Measurements from ENCODE around the gene CRAMP1. TPM values are rescaled to one million over a fixed set of nuclear protein-coding genes. Genes with fewer than 3 reads are reported as not detected.

CRAMP1 gene
- total RNA-seq, 1 experiment from 2014 or later = 29.7 TPM

DNA sequence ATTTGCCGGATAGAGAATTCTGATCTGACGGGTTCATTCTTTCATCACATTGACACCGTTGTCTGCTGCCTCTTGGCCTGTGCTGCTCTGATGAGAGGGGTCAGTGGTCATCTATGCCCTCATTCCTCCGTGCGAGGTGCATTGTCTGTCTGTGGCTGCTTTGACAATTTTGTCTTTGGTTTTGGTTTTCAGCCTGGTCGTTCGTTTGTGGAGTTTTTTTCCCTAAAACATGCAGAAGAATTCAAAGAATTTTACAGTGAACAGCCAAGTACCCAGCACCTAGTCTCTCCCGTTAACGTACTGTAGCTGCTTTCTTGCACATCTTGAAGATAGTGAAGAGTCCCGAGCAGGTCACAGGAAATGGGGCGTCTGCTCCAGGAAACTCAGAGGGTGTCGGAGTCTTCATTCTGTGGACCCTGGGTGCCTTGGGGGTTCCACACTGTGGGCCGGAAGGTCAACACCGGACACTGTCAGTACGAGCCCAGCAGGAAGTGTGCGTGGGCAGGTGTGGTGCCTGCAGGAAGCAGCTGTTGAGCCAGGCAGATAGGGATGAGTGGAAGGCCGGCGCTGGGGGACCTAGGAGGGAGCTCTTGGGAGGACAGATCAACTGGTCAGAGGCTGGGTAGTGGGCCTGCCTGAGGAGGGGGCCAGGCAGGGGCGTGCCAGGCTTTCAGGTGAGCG lies 28.2 kb downstream of the CRAMP1 start:
- no peak overlapping the region for H3K27ac Mint-ChIP-seq (ENCODE audit: unreplicated experiment)
- no peaks in the 10 kb centered on the region for H3K9me3 Mint-ChIP-seq (ENCODE audit: low read depth, unreplicated experiment)
- no peak overlapping the region for H3K4me3 Mint-ChIP-seq (ENCODE audit: low read depth, unreplicated experiment)
- peaks cover 1% of the 10 kb centered on the region for H3K4me1 Mint-ChIP-seq (ENCODE audit: low read depth, unreplicated experiment)
- CTCF ChIA-PET = no interaction called here
- BruUV-seq (replicated peaks) = no TSS peak
- DNase-seq = no peak
- peaks cover 53% of the 10 kb centered on the region for H3K36me3 Mint-ChIP-seq (ENCODE audit: insufficient read depth, unreplicated experiment)
- H3K27me3 Mint-ChIP-seq (ENCODE audit: unreplicated experiment) = no peaks in the 10 kb centered on the region
- intact Hi-C loops (cut with micrococcal nuclease; ENCODE audit: unreplicated experiment) = no loop called here
- TF ChIP-seq, protein P1, sequence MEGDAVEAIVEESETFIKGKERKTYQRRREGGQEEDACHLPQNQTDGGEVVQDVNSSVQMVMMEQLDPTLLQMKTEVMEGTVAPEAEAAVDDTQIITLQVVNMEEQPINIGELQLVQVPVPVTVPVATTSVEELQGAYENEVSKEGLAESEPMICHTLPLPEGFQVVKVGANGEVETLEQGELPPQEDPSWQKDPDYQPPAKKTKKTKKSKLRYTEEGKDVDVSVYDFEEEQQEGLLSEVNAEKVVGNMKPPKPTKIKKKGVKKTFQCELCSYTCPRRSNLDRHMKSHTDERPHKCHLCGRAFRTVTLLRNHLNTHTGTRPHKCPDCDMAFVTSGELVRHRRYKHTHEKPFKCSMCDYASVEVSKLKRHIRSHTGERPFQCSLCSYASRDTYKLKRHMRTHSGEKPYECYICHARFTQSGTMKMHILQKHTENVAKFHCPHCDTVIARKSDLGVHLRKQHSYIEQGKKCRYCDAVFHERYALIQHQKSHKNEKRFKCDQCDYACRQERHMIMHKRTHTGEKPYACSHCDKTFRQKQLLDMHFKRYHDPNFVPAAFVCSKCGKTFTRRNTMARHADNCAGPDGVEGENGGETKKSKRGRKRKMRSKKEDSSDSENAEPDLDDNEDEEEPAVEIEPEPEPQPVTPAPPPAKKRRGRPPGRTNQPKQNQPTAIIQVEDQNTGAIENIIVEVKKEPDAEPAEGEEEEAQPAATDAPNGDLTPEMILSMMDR (IDR thresholded peaks at IDR 0.05; ENCODE audit: unreplicated experiment) = no peak

DNA sequence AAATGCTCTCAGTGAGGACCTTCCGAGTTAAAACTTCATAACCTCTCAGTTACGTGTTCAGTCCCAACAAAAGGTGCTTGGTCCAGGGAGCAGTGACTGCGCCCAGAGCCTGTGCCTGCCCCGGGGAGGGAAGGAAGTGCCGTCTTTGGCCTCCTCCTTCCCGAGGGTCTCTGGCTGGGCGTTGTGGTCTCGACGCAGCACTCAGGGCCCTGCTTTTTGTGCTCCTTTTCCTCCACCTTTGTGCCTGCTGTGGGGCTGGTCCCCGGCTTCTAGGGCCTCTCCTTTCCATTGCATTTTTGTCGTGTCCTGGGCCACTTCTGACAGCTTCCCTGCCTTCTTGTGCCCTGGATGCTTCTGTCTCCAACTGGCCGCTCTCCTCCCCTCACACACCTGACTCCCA lies 29.1 kb downstream of the CRAMP1 start:
- Mint-ChIP-seq H3K4me3 (ENCODE audit: low read depth, unreplicated experiment) (no peak overlapping the region), H3K4me1 (ENCODE audit: low read depth, unreplicated experiment) (peaks cover 10% of the 10 kb centered on the region), H3K9me3 (ENCODE audit: low read depth, unreplicated experiment) (no peaks in the 10 kb centered on the region), H3K27me3 (ENCODE audit: unreplicated experiment) (no peaks in the 10 kb centered on the region), H3K27ac (ENCODE audit: unreplicated experiment) (no peak overlapping the region), H3K36me3 (ENCODE audit: insufficient read depth, unreplicated experiment) (peaks cover 50% of the 10 kb centered on the region)
- CTCF ChIA-PET = no interaction called here
- no peak for DNase-seq
- BruUV-seq (replicated peaks) = no TSS peak
- TF ChIP-seq, protein P1 (IDR thresholded peaks at IDR 0.05; ENCODE audit: unreplicated experiment) = no peak
- intact Hi-C loops (cut with micrococcal nuclease; ENCODE audit: unreplicated experiment) = no loop called here

DNA sequence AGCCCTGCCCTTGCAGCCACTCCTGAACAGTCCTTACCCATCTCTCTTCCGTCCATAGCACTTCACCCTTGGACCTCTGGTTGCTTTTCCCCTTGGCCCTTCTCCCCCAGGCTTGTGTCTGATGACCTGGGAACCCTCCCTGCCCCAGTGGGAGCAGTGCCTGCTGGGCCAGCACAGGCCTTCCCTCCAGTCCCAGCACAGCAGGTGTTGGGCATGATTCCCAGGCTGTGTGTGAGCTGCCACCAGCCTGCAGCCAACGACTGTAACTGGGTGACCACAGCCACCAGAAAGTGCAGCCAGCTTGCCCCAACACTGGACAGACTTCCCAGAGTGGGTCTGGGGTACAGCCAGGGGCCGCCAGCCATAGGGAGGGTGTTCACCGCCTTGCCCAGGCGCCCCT lies 30.0 kb downstream of the CRAMP1 start:
- CTCF ChIA-PET = no interaction called here
- TF ChIP-seq, protein P1 (IDR thresholded peaks at IDR 0.05; ENCODE audit: unreplicated experiment) = no peak
- no peaks in the 10 kb centered on the region for H3K9me3 Mint-ChIP-seq (ENCODE audit: low read depth, unreplicated experiment)
- no peak for DNase-seq
- H3K4me1 Mint-ChIP-seq (ENCODE audit: low read depth, unreplicated experiment) = peaks cover 11% of the 10 kb centered on the region
- H3K27me3 Mint-ChIP-seq (ENCODE audit: unreplicated experiment) = no peaks in the 10 kb centered on the region
- no peak overlapping the region for H3K4me3 Mint-ChIP-seq (ENCODE audit: low read depth, unreplicated experiment)
- intact Hi-C loops (cut with micrococcal nuclease; ENCODE audit: unreplicated experiment) = no loop called here
- peaks cover 50% of the 10 kb centered on the region for H3K36me3 Mint-ChIP-seq (ENCODE audit: insufficient read depth, unreplicated experiment)
- BruUV-seq (replicated peaks) = no TSS peak
- H3K27ac Mint-ChIP-seq (ENCODE audit: unreplicated experiment) = no peak overlapping the region

DNA sequence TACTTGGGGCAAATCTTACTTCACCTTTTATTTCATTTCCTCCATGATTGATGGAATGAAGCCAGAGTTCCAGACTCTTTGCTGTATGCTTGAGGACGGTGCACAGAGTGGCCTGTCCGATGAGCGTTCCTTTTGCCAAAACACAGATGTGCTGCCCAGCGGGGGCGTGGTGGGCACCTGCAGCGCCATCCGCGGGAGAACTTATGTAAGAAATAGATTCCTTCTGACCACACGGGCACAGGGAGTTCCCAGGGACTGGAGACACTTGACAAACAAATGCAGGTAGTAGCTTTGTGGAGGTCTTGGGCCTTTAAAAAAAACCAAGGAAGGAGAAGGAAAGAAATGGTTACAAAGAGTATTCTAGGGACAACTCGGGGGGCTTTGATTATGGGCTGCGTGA lies 30.6 kb downstream of the CRAMP1 start:
- intact Hi-C loops (cut with micrococcal nuclease; ENCODE audit: unreplicated experiment) = no loop called here
- H3K4me3 Mint-ChIP-seq (ENCODE audit: low read depth, unreplicated experiment) = no peak overlapping the region
- TF ChIP-seq, protein P1 (IDR thresholded peaks at IDR 0.05; ENCODE audit: unreplicated experiment) = no peak
- DNase-seq = no peak
- peaks cover 50% of the 10 kb centered on the region for H3K36me3 Mint-ChIP-seq (ENCODE audit: insufficient read depth, unreplicated experiment)
- no peaks in the 10 kb centered on the region for H3K9me3 Mint-ChIP-seq (ENCODE audit: low read depth, unreplicated experiment)
- H3K27me3 Mint-ChIP-seq (ENCODE audit: unreplicated experiment) = no peaks in the 10 kb centered on the region
- CTCF ChIA-PET = interaction anchor here (0.5 kb wide), 1 partner anchor 1518 kb away, joined by 4 read pairs; no protein-coding TSS in a partner anchor
- BruUV-seq (replicated peaks) = no TSS peak
- peaks cover 11% of the 10 kb centered on the region for H3K4me1 Mint-ChIP-seq (ENCODE audit: low read depth, unreplicated experiment)
- H3K27ac Mint-ChIP-seq (ENCODE audit: unreplicated experiment) = no peak overlapping the region
